ENCODE data around the gene YBX1.

The YBX1 gene

DNA sequence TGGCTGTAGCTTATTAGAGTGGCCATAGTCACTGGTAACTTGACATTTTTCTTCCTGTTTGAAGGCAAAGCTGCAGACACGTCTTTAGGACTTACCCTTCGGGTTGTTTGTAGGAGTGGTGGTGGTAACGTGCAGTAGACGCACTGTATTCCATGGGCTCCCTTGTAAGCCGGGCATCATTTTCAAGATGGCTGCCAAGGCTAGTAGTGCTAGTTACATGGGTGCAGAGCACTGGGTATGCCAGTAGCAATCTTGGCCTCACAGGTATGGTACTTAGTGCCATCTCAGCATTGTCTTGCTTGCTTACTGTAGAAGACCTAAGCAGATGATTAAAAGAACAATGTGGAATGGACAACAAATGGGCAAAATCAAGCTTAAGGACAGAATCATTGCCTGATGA, 1.9 kb downstream of the YBX1 start:
- H2AFZ ChIP-seq (ENCODE audit: low read length), result no peak overlapping the region
- peaks cover 9% of the 10 kb centered on the region for H4K20me1 ChIP-seq (ENCODE audit: insufficient read depth, low read length)
- H3K36me3 ChIP-seq (ENCODE audit: insufficient read depth, low read length), result peaks cover 62% of the 10 kb centered on the region
- H3K4me3 ChIP-seq (ENCODE audit: low read depth, low read length, poor library complexity, severe bottlenecking), result peak overlapping the region; percentile 76
- H3K27ac ChIP-seq (ENCODE audit: low read depth, low read length, poor library complexity, severe bottlenecking), result no peak overlapping the region
- no peaks in the 10 kb centered on the region for H3K9me2 ChIP-seq (ENCODE audit: low read depth, low read length)
- H3K27me3 ChIP-seq (ENCODE audit: insufficient read depth, low read length), result no peaks in the 10 kb centered on the region
- no peaks in the 10 kb centered on the region for H3K9me3 ChIP-seq (ENCODE audit: low read length)
- peaks cover 76% of the 10 kb centered on the region for H3K4me1 ChIP-seq (ENCODE audit: insufficient read depth, low read length, severe bottlenecking)
- H3F3A ChIP-seq (ENCODE audit: insufficient read depth, low read length), result 0 out of 2 replicates have a peak, but pooled peaks cover 8% of the 10 kb centered on the region
- H3K79me2 ChIP-seq (ENCODE audit: insufficient read depth, low read length), result peaks cover 63% of the 10 kb centered on the region
- H3K4me2 ChIP-seq (ENCODE audit: low read length), result peak overlapping the region; percentile 88
- H3K9ac ChIP-seq (ENCODE audit: low read length), result peak overlapping the region; percentile 84
- no peak for TF ChIP-seq EZH2 (IDR thresholded peaks at IDR 0.05; ENCODE audit: borderline replicate concordance, low read length)
- TF ChIP-seq, protein P1, sequence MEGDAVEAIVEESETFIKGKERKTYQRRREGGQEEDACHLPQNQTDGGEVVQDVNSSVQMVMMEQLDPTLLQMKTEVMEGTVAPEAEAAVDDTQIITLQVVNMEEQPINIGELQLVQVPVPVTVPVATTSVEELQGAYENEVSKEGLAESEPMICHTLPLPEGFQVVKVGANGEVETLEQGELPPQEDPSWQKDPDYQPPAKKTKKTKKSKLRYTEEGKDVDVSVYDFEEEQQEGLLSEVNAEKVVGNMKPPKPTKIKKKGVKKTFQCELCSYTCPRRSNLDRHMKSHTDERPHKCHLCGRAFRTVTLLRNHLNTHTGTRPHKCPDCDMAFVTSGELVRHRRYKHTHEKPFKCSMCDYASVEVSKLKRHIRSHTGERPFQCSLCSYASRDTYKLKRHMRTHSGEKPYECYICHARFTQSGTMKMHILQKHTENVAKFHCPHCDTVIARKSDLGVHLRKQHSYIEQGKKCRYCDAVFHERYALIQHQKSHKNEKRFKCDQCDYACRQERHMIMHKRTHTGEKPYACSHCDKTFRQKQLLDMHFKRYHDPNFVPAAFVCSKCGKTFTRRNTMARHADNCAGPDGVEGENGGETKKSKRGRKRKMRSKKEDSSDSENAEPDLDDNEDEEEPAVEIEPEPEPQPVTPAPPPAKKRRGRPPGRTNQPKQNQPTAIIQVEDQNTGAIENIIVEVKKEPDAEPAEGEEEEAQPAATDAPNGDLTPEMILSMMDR (IDR thresholded peaks at IDR 0.05; ENCODE audit: low read length), result no peak

GRCh38 chr1:42686418-42686817, 4.2 kb downstream of the YBX1 start:
- no peak overlapping the region; the same call in 1 of the 2 replicates for H3K9ac ChIP-seq (ENCODE audit: low read length)
- peaks cover 84% of the 10 kb centered on the region for H3K36me3 ChIP-seq (ENCODE audit: insufficient read depth, low read length)
- peaks cover 85% of the 10 kb centered on the region for H3K79me2 ChIP-seq (ENCODE audit: insufficient read depth, low read length)
- H3F3A ChIP-seq (ENCODE audit: insufficient read depth, low read length), result no peaks in the 10 kb centered on the region
- H3K27ac ChIP-seq (ENCODE audit: low read depth, low read length, poor library complexity, severe bottlenecking), result no peak overlapping the region
- peak overlapping the region; percentile 76 for H3K4me3 ChIP-seq (ENCODE audit: low read depth, low read length, poor library complexity, severe bottlenecking)
- no peak overlapping the region for H2AFZ ChIP-seq (ENCODE audit: low read length)
- H3K4me1 ChIP-seq (ENCODE audit: insufficient read depth, low read length, severe bottlenecking), result peaks cover 80% of the 10 kb centered on the region
- TF ChIP-seq EZH2 (IDR thresholded peaks at IDR 0.05; ENCODE audit: borderline replicate concordance, low read length), result no peak
- TF ChIP-seq, protein P1 (IDR thresholded peaks at IDR 0.05; ENCODE audit: low read length), result no peak
- H3K9me3 ChIP-seq (ENCODE audit: low read length), result no peaks in the 10 kb centered on the region
- no peaks in the 10 kb centered on the region for H3K27me3 ChIP-seq (ENCODE audit: insufficient read depth, low read length)
- peak overlapping the region; percentile 88 for H3K4me2 ChIP-seq (ENCODE audit: low read length)
- H3K9me2 ChIP-seq (ENCODE audit: low read depth, low read length), result no peaks in the 10 kb centered on the region
- H4K20me1 ChIP-seq (ENCODE audit: insufficient read depth, low read length), result peaks cover 17% of the 10 kb centered on the region

- TF ChIP-seq, protein P1 (IDR thresholded peaks at IDR 0.05; ENCODE audit: low read length), result no peak
- no peak for TF ChIP-seq EZH2 (IDR thresholded peaks at IDR 0.05; ENCODE audit: borderline replicate concordance, low read length)
These were observed 7.7 kb downstream of the YBX1 start for GRCh38 chr1:42689912-42690311.

More at GRCh38 chr1:42689912-42690311, 7.7 kb downstream of the YBX1 start:
- Histone ChIP-seq H3K4me3 (ENCODE audit: low read depth, low read length, poor library complexity, severe bottlenecking) (no peak overlapping the region), H3K27ac (ENCODE audit: low read depth, low read length, poor library complexity, severe bottlenecking) (no peak overlapping the region), H3F3A (ENCODE audit: insufficient read depth, low read length) (no peaks in the 10 kb centered on the region), H3K9ac (ENCODE audit: low read length) (no peak overlapping the region), H2AFZ (ENCODE audit: low read length) (no peak overlapping the region), H3K4me2 (ENCODE audit: low read length) (peak overlapping the region; percentile 88), H3K9me3 (ENCODE audit: low read length) (no peaks in the 10 kb centered on the region), H3K27me3 (ENCODE audit: insufficient read depth, low read length) (no peaks in the 10 kb centered on the region), H3K9me2 (ENCODE audit: low read depth, low read length) (no peaks in the 10 kb centered on the region), H3K4me1 (ENCODE audit: insufficient read depth, low read length, severe bottlenecking) (peaks cover 67% of the 10 kb centered on the region), H3K79me2 (ENCODE audit: insufficient read depth, low read length) (peaks cover 100% of the 10 kb centered on the region), H4K20me1 (ENCODE audit: insufficient read depth, low read length) (peaks cover 17% of the 10 kb centered on the region), H3K36me3 (ENCODE audit: insufficient read depth, low read length) (peaks cover 99% of the 10 kb centered on the region)
